ENCODE measurements around the gene RAB7A.
"Not testable (repeated sequence)": the region's sequence is repeated elsewhere in the genome, so short reads cannot be mapped to it uniquely, and the experiment has no call there.

DNA sequence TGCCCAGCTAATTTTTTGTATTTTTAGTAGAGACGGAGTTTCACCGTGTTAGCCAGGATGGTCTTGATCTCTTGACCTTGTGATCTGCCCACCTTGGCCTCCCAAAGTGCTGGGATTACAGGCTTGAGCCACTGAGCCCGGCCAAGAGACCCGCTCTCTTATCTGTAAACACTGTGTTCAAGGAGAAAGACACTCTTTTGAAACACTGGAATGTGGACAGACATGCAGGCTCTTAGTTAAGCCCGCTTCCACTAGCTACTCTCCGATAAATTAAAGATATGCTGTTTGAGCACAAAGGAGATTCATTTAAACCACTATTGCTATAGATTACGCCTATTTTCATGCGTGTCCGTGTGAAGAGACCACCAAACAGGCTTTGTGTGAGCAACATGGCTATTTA lies 103.1 kb downstream of the RAB7A start:
- not testable (repeated sequence) for TF ChIP-seq EZH2 (IDR thresholded peaks at IDR 0.05; ENCODE audit: borderline replicate concordance); CTCF (IDR thresholded peaks at IDR 0.05; ENCODE audit: poor library complexity); EZH2phosphoT487 (IDR thresholded peaks at IDR 0.05; ENCODE audit: low read depth, severe bottlenecking, unreplicated experiment)
